ENCODE results near the gene UGCG. TPM values are rescaled to one million over a fixed set of nuclear protein-coding genes. Genes with fewer than 3 reads are reported as not detected.

The UGCG gene
- total RNA-seq, 2 experiments from 2014 or later: 42.1 to 44.0 TPM

DNA sequence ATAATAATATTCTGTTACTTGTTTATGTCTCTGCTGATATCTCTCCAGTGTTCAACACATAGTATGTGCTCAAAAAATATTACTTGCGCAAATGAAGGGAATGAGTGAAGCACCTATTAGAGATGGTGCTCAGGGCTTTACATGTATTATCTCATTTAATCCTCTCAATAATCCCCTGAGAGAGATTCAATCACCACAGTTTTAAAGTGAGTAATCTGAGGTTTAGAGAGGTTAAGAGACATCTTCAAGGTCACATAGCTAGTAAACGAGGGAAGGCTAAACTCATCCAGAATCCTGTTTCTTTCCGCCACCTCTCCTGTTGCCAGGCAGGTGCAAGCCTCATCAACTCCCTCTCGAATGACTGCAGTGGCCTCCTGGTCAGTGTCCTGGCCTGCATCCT lies 82.0 kb downstream of the UGCG start:
- Mint-ChIP-seq H3K27me3 (no peaks in the 10 kb centered on the region), H3K9me3 (no peaks in the 10 kb centered on the region), H3K27ac (no peak overlapping the region), H3K36me3 (ENCODE audit: low read depth) (no peaks in the 10 kb centered on the region), H3K4me3 (no peak overlapping the region), H3K4me1 (ENCODE audit: low read depth) (peaks cover 27% of the 10 kb centered on the region)
- intact Hi-C loops (cut with DNase I, micrococcal nuclease): loop anchor here in 1 of 2 experiments (5.0 to 10.0 kb wide), 5 partner anchors 51 to 384 kb away; partner anchors contain the start of gene PTGR1
- H3K27ac ChIP-seq (ENCODE audit: low read depth in 1 of 2, low read length in 2 of 2): no peak overlapping the region
- TF ChIP-seq, protein P1, sequence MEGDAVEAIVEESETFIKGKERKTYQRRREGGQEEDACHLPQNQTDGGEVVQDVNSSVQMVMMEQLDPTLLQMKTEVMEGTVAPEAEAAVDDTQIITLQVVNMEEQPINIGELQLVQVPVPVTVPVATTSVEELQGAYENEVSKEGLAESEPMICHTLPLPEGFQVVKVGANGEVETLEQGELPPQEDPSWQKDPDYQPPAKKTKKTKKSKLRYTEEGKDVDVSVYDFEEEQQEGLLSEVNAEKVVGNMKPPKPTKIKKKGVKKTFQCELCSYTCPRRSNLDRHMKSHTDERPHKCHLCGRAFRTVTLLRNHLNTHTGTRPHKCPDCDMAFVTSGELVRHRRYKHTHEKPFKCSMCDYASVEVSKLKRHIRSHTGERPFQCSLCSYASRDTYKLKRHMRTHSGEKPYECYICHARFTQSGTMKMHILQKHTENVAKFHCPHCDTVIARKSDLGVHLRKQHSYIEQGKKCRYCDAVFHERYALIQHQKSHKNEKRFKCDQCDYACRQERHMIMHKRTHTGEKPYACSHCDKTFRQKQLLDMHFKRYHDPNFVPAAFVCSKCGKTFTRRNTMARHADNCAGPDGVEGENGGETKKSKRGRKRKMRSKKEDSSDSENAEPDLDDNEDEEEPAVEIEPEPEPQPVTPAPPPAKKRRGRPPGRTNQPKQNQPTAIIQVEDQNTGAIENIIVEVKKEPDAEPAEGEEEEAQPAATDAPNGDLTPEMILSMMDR (IDR thresholded peaks at IDR 0.05): no peak
- no peaks in the 10 kb centered on the region for H3K27me3 ChIP-seq (ENCODE audit: control insufficient read depth in 1 of 2, insufficient read depth in 2 of 2, low read length in 2 of 2)
- no peaks in the 10 kb centered on the region for H3K36me3 ChIP-seq (ENCODE audit: insufficient read depth, low read length)
- CTCF ChIA-PET: no interaction called here
- no peaks in the 10 kb centered on the region for H3K9me3 ChIP-seq (ENCODE audit: control insufficient read depth in 1 of 2, insufficient read depth in 1 of 2, low read length in 2 of 2)
- DNase-seq (no peak), ATAC-seq (ENCODE audit: poor library complexity) (no peak)
- peaks cover 16% of the 10 kb centered on the region for H3K4me1 ChIP-seq (ENCODE audit: insufficient read depth, low read length)
- POLR2A ChIA-PET: no interaction called here
- no peak overlapping the region for H3K4me3 ChIP-seq (ENCODE audit: low read length)

DNA sequence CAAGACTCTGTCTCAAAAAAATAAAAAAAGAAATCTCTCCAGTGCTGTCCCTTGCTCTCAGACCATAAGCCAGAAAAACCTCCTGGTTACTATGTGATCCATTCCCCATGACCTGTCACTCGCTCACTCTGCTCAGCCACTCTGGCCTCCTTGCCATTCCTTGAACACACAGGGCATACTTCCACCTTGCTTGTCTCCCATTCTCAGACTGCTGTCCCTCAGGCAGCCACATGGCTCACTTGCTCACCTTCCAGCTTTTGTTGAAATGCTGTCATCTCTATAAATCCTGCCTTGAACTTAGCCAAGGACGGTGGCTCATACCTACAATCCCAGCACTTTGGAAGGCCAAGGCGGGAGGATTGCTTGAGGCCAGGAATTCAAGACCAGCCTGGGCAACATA lies 82.9 kb downstream of the UGCG start:
- no peak overlapping the region for H3K27ac Mint-ChIP-seq
- no peaks in the 10 kb centered on the region for H3K36me3 Mint-ChIP-seq (ENCODE audit: low read depth)
- Histone ChIP-seq H3K4me3 (ENCODE audit: low read length) (no peak overlapping the region), H3K27me3 (ENCODE audit: control insufficient read depth in 1 of 2, insufficient read depth in 2 of 2, low read length in 2 of 2) (no peaks in the 10 kb centered on the region), H3K4me1 (ENCODE audit: insufficient read depth, low read length) (peaks cover 17% of the 10 kb centered on the region), H3K9me3 (ENCODE audit: control insufficient read depth in 1 of 2, insufficient read depth in 1 of 2, low read length in 2 of 2) (no peaks in the 10 kb centered on the region), H3K36me3 (ENCODE audit: insufficient read depth, low read length) (no peaks in the 10 kb centered on the region), H3K27ac (ENCODE audit: low read depth in 1 of 2, low read length in 2 of 2) (no peak overlapping the region)
- no peaks in the 10 kb centered on the region for H3K27me3 Mint-ChIP-seq
- no peak overlapping the region for H3K4me3 Mint-ChIP-seq
- ATAC-seq (ENCODE audit: poor library complexity) (no peak), DNase-seq (no peak)
- TF ChIP-seq, protein P1 (IDR thresholded peaks at IDR 0.05): no peak
- H3K9me3 Mint-ChIP-seq: no peaks in the 10 kb centered on the region
- CTCF ChIA-PET: no interaction called here
- peaks cover 34% of the 10 kb centered on the region for H3K4me1 Mint-ChIP-seq (ENCODE audit: low read depth)
- intact Hi-C loops (cut with DNase I, micrococcal nuclease): loop anchor here in 1 of 2 experiments (5.0 to 10.0 kb wide), 5 partner anchors 52 to 385 kb away; partner anchors contain the start of gene PTGR1
- POLR2A ChIA-PET: no interaction called here

DNA sequence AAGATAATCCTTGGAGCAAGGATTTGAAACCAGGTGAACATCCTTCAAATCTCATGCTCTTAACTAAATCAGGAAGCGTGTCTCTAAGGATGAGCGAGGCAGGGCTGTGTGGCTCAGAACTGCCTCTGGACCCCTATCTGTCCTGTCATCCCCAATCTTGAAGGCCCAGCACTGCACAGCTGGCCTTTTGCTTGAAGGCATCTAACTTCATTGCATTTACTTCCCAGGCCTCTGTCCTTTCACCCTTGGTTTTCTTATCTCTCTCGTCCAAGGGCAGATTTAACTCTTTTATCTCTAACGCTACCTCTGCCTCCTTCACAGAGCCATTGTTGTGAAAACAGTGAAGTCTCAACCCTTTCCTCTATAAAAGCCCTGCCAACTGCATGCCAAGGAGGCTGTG lies 83.8 kb downstream of the UGCG start:
- H3K4me1 ChIP-seq (ENCODE audit: insufficient read depth, low read length): peaks cover 22% of the 10 kb centered on the region
- H3K4me3 Mint-ChIP-seq: no peak overlapping the region
- peaks cover 40% of the 10 kb centered on the region for H3K4me1 Mint-ChIP-seq (ENCODE audit: low read depth)
- POLR2A ChIA-PET: no interaction called here
- DNase-seq (no peak), ATAC-seq (ENCODE audit: poor library complexity) (no peak)
- no peaks in the 10 kb centered on the region for H3K9me3 ChIP-seq (ENCODE audit: control insufficient read depth in 1 of 2, insufficient read depth in 1 of 2, low read length in 2 of 2)
- no peaks in the 10 kb centered on the region for H3K36me3 Mint-ChIP-seq (ENCODE audit: low read depth)
- TF ChIP-seq, protein P1 (IDR thresholded peaks at IDR 0.05): no peak
- no peaks in the 10 kb centered on the region for H3K27me3 ChIP-seq (ENCODE audit: control insufficient read depth in 1 of 2, insufficient read depth in 2 of 2, low read length in 2 of 2)
- no peaks in the 10 kb centered on the region for H3K9me3 Mint-ChIP-seq
- H3K36me3 ChIP-seq (ENCODE audit: insufficient read depth, low read length): no peaks in the 10 kb centered on the region
- no peak overlapping the region for H3K4me3 ChIP-seq (ENCODE audit: low read length)
- H3K27me3 Mint-ChIP-seq: no peaks in the 10 kb centered on the region
- CTCF ChIA-PET: no interaction called here
- intact Hi-C loops (cut with DNase I, micrococcal nuclease): no loop called here
- H3K27ac Mint-ChIP-seq: no peak overlapping the region
- no peak overlapping the region for H3K27ac ChIP-seq (ENCODE audit: low read depth in 1 of 2, low read length in 2 of 2)
